Cardiac fibroblast (primary cell): ENCODE data around the gene MOV10L1.

Experiments used
- DNase-seq, 2 donors: peaks; one replicate each; pipeline versions ENCODE4 v3.0.0 to v3.0.0-alpha.2; 2010; ENCODE audit warnings: low read depth in 2 of 2
- H3K4me3 ChIP-seq, 2 donors: replicated peaks in 1 of 2; 1 replicate in 1 of 2; 2 replicates in 1 of 2; pipeline ENCODE4 v1.5.1; 2011; ENCODE audit warnings: low read depth in 2 of 2, low read length in 2 of 2, mild to moderate bottlenecking in 2 of 2, moderate library complexity in 1 of 2
- CTCF ChIP-seq: IDR thresholded peaks from one replicate; pipeline ENCODE4 v1.5.1; 2011; ENCODE audit warnings: low read depth, mild to moderate bottlenecking, low read length, inconsistent platforms

The MOV10L1 gene

DNA sequence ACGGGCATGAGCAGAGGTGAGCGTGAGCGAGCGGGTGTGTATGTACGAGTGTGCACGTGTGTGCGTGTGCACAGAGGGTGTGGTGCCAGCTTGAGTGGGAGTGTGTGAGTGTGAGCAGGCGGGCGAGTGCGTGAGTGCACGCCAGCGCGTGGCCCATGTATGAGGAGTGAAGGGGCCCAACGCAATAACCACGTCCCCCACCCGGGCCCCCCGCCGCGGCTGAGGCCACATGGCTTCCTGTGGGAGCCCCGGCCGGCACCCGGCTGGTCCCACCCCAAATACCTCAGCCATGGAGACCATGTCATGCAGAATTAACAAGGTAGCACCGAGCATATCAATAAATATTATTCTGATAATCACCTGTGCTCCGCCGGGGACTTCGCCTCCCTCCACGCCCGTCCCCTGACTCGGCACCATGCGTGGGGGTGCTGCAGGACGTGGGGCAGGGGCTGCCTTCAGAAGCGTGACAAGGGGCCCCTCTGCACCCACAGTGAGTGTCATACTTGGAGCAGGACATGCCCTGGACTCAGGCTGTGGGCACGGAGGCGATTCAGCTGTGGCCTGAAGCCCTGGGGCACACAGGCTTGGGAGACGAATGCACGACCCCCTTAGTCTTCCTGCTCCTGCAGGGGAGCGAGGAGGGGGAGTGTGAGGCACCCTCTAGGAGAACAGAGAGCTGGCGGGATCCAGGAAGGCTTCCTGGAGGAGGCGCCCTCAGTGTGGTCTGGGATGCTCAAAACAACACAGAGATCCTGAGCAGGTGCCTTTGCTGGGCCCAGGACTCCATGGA is 90.3 kb downstream of the MOV10L1 start:
- no peak for DNase-seq
- no peak for TF ChIP-seq CTCF
- no peak overlapping the region for H3K4me3 ChIP-seq

- no peak for TF ChIP-seq CTCF
- no peak overlapping the region for H3K4me3 ChIP-seq
- DNase-seq = no peak
Measured at GRCh38 chr22:50180727-50181521, 91.1 kb downstream of the MOV10L1 start.

DNA sequence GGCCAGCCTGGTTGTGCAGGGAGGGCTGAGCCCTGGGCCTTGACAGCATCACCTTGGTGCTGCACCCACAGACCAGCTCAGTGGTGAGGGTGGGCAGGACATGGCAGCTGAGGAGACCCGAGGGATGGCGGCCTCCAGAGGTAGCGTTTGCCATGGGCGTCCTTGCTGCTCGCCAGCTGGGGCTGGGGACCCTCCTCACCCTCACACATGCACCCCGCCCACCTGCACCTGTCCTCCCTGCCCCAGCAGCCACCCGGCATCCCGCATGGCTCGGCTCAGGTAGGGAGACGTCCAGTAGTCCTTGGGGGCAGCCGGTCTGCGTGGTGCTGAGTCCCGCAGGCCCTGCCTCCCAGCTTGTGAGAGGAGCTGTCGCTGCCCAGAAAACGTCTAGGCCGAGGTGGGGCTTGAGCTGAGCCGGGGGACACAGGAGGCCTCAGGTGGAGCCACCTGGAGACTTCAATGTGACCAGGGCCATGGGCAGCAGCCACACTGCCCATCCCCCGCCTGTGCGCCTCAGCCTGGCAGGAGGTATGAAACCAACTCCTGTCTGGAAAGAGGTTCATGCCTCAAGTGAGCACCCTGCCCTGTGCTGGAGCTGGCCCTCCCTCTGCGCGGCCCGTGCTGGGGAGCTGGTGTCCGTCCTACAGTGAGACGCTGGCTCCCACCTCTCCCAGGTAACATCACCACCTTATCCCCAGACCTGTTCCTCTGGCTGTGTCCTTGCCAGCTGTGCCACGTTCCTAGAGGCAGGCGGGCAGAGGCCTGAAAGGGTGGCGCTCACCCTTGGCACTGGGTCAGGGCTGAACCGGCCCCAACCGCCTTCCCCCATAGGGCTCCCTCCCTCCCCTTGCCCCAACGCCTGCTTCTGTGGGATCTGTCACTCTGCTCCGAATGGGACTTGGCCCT is 92.6 kb downstream of the MOV10L1 start:
- H3K4me3 ChIP-seq = no peak overlapping the region
- no peak for DNase-seq
- no peak for TF ChIP-seq CTCF

DNA sequence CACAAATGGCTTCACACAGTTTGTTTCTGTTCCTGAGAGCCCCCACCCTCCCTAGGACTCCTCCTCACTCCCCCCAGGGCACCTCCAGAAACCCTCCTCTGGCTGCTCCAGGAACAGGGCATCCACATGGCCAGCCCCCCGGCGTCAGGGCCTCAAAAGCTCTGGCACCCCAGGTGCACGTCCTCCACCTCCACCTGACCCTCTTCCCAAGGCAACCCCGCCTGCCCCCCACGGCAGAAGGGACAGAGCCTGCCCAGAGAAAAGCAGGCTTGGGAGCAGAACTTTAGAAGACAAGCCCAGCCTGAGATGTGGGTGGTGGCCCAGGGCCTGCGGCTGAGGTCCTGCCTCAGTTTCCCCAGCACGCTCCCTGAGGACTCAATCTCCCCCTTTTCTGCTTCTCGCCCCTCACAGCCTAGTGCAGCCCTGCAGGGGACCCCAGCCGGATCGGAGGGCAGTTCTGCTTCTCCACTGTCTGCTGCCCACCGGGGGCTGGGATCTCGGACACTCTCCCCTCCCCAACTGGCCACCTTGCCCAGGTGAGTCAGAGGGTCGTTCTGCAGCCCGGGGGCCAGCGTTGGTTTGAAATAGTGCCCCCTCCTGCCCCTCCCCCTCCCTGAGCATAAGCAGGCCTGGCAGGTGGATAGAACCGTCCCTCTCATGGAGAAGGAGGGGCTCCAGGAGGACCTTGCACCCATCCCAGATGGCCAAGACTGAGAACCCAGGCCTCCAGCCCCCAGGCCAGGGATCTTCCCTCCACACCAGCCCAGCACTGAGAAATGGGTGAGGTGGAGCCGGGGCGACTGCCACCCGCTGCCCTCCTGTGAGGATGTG is 93.5 kb downstream of the MOV10L1 start:
- TF ChIP-seq CTCF = no peak

DNA sequence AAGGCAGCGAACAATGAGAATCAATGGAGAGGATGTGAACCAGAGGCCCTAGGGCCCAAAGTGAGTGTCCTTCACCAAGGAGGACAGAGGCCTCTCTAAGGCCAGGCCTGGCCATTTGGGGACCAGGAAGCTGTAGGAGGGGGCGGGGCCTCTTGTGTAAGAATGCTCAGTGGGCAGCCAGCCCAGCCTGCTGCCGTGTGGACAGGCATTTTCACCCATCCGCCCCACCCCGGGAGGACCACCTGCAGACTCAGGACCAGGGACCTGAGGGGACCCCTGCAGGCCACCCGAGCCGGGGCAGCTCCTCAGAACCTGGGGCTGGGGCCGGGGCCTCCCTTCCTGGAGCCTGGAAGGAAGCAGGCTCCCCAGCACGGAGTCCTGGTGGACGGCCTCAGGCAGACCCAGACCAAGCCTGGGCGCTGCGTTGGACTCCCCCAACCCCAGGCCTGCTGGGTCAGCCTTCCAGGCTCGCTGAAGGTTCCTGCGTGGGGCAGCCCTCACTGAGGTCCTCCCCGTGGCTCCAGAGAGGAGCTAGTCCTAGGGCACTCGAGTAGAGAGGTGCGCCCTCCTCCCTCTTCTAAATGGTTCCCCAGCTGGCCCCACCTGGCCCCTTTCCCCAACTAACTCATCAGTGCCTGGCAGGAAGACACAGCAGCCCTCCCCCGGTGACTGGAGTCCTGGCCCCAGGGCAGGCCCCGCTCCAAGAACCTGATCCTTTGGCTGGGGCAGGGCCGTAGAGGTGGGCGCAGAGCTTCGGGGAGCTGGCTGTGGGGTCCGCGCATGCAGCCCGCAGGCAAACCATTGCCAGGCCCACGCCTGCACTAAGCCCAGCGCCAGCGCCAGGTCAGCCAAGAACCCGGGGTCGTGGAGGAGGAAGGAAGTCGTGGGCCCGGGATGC is 94.4 kb downstream of the MOV10L1 start:
- no peak for TF ChIP-seq CTCF
- peak overlapping the region in 1 of 2 donors; percentile 14 for H3K4me3 ChIP-seq
- DNase-seq = peak; percentile 66 to 81

More for the DNA sequence above, 93.5 kb downstream of the MOV10L1 start:
- no peak overlapping the region for H3K4me3 ChIP-seq
- no peak for DNase-seq
